GM06990 (cell line): ENCODE results near the gene EFCAB8.

Experiments
- DNase-seq: peaks from one replicate; pipeline ENCODE4 v3.0.0-alpha.2; 2011; ENCODE audit not compliant: insufficient read length; ENCODE audit errors: extremely low read depth
- H3K27me3 ChIP-seq: replicated peaks from 2 replicates; pipeline ENCODE4 v1.6.0; 2011; ENCODE audit warnings: low read length; ENCODE audit not compliant: control insufficient read depth, insufficient read depth
- H3K36me3 ChIP-seq: 2 replicates; pipeline ENCODE4 v1.5.1; 2011; ENCODE audit warnings: low read length; ENCODE audit not compliant: control insufficient read depth, insufficient read depth
- H3K4me3 ChIP-seq: replicated peaks from 2 replicates; pipeline ENCODE4 v1.5.1; 2011; ENCODE audit warnings: low read depth, mild to moderate bottlenecking, control low read depth, low read length
- CTCF ChIP-seq: IDR thresholded peaks from 2 replicates; pipeline ENCODE4 v1.5.1; 2011; ENCODE audit warnings: low read length, control low read depth, mild to moderate bottlenecking, inconsistent platforms; ENCODE audit not compliant: insufficient read depth, poor library complexity, severe bottlenecking

EFCAB8 gene

GRCh38 chr20:32891491-32891890 lies 32.8 kb downstream of the EFCAB8 start:
- no peaks in the 10 kb centered on the region for H3K27me3 ChIP-seq
- no peak overlapping the region for H3K4me3 ChIP-seq
- H3K36me3 ChIP-seq: no peaks in the 10 kb centered on the region
- TF ChIP-seq CTCF: no peak
- no peak for DNase-seq

GRCh38 chr20:32891926-32892660 lies 33.4 kb downstream of the EFCAB8 start:
- DNase-seq: no peak
- no peak overlapping the region for H3K4me3 ChIP-seq
- no peak for TF ChIP-seq CTCF
- no peaks in the 10 kb centered on the region for H3K36me3 ChIP-seq
- H3K27me3 ChIP-seq: no peaks in the 10 kb centered on the region

- no peak for TF ChIP-seq CTCF
- Histone ChIP-seq H3K36me3 (no peaks in the 10 kb centered on the region), H3K4me3 (no peak overlapping the region), H3K27me3 (no peaks in the 10 kb centered on the region)
- DNase-seq: no peak
These were observed 34.7 kb downstream of the EFCAB8 start for GRCh38 chr20:32893263-32894025.

GRCh38 chr20:32894026-32894483 lies 35.3 kb downstream of the EFCAB8 start:
- Histone ChIP-seq H3K36me3 (no peaks in the 10 kb centered on the region), H3K4me3 (no peak overlapping the region), H3K27me3 (no peaks in the 10 kb centered on the region)
- no peak for DNase-seq
- peak; percentile 64 for TF ChIP-seq CTCF

- Histone ChIP-seq H3K27me3 (no peaks in the 10 kb centered on the region), H3K4me3 (no peak overlapping the region), H3K36me3 (no peaks in the 10 kb centered on the region)
- no peak for TF ChIP-seq CTCF
- no peak for DNase-seq
These were observed 36.1 kb downstream of the EFCAB8 start for GRCh38 chr20:32894711-32895355.
